GM21786 (cell line): ENCODE measurements around the gene GTF2A2.

Experiments
- ATAC-seq: cut with Tn5 transposase; IDR thresholded peaks from one replicate; pipeline ENCODE4 v1.9.1; 2021; ENCODE audit not compliant: unreplicated experiment

GTF2A2 gene

DNA sequence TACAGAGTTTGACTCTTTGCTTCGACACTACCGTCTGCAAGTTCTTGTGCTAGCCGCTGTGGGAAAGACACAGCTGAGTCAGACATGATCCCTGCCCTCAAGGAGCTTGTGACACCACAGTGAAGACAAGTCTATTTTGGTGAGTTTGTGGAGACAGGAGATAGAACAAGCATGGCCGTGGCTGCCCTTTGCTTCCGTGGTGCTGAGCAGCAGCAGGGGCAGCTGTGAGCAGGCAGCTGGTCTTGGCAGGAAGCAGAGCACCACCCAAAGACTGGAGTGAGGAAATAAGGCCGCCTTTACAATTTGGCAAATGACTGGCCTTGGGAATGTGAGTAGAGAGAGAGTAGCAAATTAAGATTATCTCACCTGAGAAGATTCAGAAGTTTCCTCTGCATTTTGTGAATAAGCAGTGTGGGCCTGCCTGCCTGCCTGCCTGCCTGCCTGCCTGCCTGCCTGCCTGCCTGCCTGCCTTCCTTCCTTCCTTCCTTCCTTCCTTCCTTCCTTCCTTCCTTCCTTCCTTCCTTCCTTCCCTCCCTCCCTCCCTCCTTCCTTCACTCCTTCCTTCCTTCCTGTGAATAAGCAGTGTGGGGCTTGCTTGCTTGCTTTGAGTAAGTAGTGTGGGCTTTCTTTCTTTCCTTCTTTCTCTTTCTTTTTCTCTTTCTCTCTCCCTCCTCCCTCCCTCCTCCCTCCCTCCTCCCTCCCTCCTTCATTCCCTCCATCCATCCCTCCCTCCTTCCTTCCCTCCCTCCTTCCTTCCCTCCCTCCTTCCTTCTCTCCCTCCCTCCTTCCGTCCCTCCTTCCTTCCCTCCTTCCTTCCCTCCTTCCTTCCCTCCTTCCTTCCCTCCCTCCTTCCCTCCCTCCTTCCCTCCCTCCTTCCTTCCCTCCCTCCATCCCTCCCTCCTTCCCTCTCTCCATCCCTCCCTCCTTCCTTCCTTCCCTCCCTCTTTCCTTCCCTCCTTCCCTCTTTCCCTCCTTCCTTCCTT, 47.3 kb downstream of the GTF2A2 start:
- no peak for ATAC-seq

DNA sequence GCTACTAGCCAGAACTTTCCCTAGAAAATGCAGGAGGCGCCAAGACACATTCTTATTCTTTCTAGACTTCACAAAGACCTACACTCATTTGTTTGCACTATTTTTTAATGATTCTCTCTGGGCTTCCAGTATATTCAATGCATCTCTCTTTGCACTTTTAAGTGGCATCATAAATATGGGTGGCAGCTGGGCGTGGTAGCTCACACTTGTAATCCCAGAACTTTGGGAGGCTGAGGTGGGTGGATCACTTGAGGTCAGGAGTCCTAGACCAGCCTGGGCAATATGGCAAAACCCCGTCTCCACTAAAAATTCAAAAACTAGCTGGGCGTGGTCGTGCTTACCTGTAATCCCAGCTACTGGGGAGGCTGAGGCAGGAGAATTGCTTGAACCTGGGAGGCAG, 51.3 kb downstream of the GTF2A2 start:
- ATAC-seq: no peak

- ATAC-seq: no peak
These were observed 58.9 kb downstream of the GTF2A2 start for GRCh38 chr15:59598461-59598860.

DNA sequence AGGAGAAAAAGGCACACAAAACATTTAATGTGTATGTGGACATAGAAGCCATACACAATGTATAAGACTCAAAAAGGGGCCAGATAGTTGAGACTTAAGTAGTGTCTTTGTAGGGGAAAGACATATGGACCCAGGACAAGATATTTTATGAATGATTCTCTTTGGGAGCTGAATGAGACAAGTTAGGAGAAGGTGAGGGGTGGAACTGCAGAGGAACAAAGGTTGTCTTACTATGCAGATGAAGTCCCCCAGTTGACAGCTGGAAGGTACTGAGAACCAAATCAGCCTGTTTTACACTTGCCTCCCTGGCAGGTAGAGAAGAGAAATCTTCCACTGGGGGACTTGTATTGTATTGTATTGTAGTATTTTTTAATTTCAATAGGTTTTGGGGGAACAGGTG, 60.7 kb downstream of the GTF2A2 start:
- ATAC-seq: no peak

DNA sequence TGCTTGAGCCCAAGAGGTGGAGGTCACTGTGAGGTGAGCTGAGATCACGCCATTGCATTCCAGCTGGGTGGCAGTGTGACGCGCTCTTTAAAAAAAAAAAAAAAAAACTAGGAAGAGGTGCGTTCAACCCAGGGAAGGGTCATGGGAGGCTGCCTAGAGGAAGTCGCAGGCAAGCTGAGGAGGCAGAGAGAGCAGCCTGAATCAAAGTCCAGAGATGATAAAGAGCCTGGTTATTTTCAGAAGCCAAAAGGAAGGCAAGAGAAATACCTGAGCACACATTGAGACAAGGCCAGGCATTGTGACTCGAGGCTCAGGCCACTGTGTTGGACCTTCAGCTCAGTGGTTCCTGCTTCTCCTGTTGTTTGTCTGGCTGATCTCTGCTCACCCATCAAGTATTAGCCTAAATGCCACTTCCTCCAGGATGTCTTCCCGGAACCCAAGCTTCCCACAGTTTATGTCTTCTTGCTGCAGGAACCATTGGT, 61.8 kb downstream of the GTF2A2 start:
- ATAC-seq: no peak

DNA sequence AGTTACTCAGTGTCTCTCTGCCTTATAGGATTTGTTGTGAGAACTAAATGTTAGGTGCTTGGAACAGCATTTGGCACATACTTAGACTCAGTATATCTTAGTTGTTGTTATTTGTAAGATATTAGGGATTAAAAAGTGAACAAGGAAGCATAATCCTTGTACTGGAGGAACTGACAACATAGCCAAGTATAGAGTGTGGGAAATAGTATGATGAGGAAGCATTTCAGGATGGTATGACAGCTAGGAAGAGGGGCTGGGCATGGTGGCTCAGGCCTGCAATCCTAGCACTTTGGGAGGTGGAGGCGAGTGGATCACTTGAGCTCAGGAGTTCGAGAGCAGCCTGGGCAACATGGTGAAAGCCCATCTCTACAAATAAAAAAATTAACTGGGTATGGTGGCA, 62.3 kb downstream of the GTF2A2 start:
- ATAC-seq: no peak

DNA sequence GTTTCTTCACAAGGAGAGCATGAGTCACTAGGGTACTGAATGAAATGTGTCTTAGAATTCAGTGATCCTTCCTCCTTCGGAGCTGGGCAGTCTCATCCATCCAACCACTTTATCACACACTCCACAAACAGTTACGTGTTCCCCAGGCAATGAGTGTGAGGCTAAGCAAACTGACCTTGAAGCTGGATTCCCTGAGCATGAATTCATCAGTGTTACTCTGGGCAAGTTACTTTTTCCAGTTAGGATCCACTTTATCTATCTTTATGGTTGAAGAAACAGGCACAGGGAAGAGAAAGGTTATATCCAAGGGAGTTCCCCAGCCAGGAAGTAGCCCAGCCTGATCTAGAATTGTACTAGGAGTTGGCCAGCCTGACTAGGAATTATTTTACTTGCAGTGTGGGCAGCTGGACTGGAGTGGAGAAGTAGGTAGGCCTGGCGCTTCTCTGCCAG, 62.8 kb downstream of the GTF2A2 start:
- no peak for ATAC-seq

- ATAC-seq: no peak
These were observed 66.0 kb downstream of the GTF2A2 start for GRCh38 chr15:59591356-59591755.

GRCh38 chr15:59590027-59590426, 67.3 kb downstream of the GTF2A2 start:
- no peak for ATAC-seq
